ENCODE results near the gene CDCA5. TPM values are rescaled to one million over a fixed set of nuclear protein-coding genes. Genes with fewer than 3 reads are reported as not detected.

CDCA5 gene
- total RNA-seq, 1 experiment from 2014 or later: 92.9 TPM

GRCh38 chr11:65129649-65130441, 46.0 kb upstream of the CDCA5 start:
- CTCF ChIA-PET: interaction anchor here (0.6 to 0.7 kb wide), 2 partner anchors 48 to 66 kb away, joined by 3 to 4 read pairs; no protein-coding TSS in a partner anchor
- H3K36me3 ChIP-seq (ENCODE audit: control insufficient read depth, insufficient read depth, low read length): peaks cover 18% of the 10 kb centered on the region

GRCh38 chr11:65128182-65129145, 44.6 kb upstream of the CDCA5 start:
- ChIA-PET CTCF (interaction anchor here (0.6 kb wide), 1 partner anchor 99 kb away, joined by 3 read pairs; no protein-coding TSS in a partner anchor), POLR2A (interaction anchor here (0.6 kb wide), 1 partner anchor 24 kb away, joined by 3 read pairs; no protein-coding TSS in a partner anchor)
- peaks cover 19% of the 10 kb centered on the region for H3K36me3 ChIP-seq (ENCODE audit: control insufficient read depth, insufficient read depth, low read length)
- H3K4me1 ChIP-seq (ENCODE audit: control insufficient read depth, insufficient read depth, low read length): peaks cover 8% of the 10 kb centered on the region
- no peaks in the 10 kb centered on the region for H3K9me3 ChIP-seq (ENCODE audit: control insufficient read depth, insufficient read depth, low read depth, low read length)
- DNase-seq (ENCODE audit: low read depth, low spot score) (no peak), ATAC-seq (peak; percentile 12)
- TF ChIP-seq CTCF (IDR thresholded peaks at IDR 0.05) (no peak), TCF7L2 (IDR thresholded peaks at IDR 0.05; ENCODE audit: low read depth, low read length) (no peak), SIN3A (IDR thresholded peaks at IDR 0.05; ENCODE audit: borderline replicate concordance, insufficient read depth, low read depth, low read length) (no peak), POLR2AphosphoS5 (IDR thresholded peaks at IDR 0.05; ENCODE audit: low read depth, low read length) (0 out of 2 replicates have a peak, but pooled peaks have one; percentile 29)
- TF ChIP-seq, protein P1, sequence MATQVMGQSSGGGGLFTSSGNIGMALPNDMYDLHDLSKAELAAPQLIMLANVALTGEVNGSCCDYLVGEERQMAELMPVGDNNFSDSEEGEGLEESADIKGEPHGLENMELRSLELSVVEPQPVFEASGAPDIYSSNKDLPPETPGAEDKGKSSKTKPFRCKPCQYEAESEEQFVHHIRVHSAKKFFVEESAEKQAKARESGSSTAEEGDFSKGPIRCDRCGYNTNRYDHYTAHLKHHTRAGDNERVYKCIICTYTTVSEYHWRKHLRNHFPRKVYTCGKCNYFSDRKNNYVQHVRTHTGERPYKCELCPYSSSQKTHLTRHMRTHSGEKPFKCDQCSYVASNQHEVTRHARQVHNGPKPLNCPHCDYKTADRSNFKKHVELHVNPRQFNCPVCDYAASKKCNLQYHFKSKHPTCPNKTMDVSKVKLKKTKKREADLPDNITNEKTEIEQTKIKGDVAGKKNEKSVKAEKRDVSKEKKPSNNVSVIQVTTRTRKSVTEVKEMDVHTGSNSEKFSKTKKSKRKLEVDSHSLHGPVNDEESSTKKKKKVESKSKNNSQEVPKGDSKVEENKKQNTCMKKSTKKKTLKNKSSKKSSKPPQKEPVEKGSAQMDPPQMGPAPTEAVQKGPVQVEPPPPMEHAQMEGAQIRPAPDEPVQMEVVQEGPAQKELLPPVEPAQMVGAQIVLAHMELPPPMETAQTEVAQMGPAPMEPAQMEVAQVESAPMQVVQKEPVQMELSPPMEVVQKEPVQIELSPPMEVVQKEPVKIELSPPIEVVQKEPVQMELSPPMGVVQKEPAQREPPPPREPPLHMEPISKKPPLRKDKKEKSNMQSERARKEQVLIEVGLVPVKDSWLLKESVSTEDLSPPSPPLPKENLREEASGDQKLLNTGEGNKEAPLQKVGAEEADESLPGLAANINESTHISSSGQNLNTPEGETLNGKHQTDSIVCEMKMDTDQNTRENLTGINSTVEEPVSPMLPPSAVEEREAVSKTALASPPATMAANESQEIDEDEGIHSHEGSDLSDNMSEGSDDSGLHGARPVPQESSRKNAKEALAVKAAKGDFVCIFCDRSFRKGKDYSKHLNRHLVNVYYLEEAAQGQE (IDR thresholded peaks at IDR 0.05; ENCODE audit: insufficient read depth in 1 of 2, low read depth in 2 of 2, low read length in 1 of 2): no peak
- in situ Hi-C loops (cut with HindIII; ENCODE audit: low pct_unique_long_range_greater_than_20kb, low sequenced_read_pairs): no loop called here
- BruUV-seq (replicated peaks): no TSS peak
- no peak overlapping the region for H3K27ac ChIP-seq (ENCODE audit: low read length)
- no peaks in the 10 kb centered on the region for H3K27me3 ChIP-seq (ENCODE audit: control insufficient read depth, insufficient read depth, low read length)
- intact Hi-C loops (cut with micrococcal nuclease; ENCODE audit: unreplicated experiment): no loop called here
- H3K4me3 ChIP-seq (ENCODE audit: low read depth in 2 of 2, low read length in 2 of 2): no peak overlapping the region

More at GRCh38 chr11:65129649-65130441, 46.0 kb upstream of the CDCA5 start:
- no TSS peak for BruUV-seq (replicated peaks)
- POLR2A ChIA-PET: no interaction called here
- in situ Hi-C loops (cut with HindIII; ENCODE audit: low pct_unique_long_range_greater_than_20kb, low sequenced_read_pairs): no loop called here
- Histone ChIP-seq H3K4me1 (ENCODE audit: control insufficient read depth, insufficient read depth, low read length) (peaks cover 9% of the 10 kb centered on the region), H3K27ac (ENCODE audit: low read length) (no peak overlapping the region), H3K4me3 (ENCODE audit: low read depth in 2 of 2, low read length in 2 of 2) (no peak overlapping the region), H3K27me3 (ENCODE audit: control insufficient read depth, insufficient read depth, low read length) (no peaks in the 10 kb centered on the region), H3K9me3 (ENCODE audit: control insufficient read depth, insufficient read depth, low read depth, low read length) (no peaks in the 10 kb centered on the region)
- no peak for ATAC-seq
- no peak for DNase-seq (ENCODE audit: low read depth, low spot score)
- intact Hi-C loops (cut with micrococcal nuclease; ENCODE audit: unreplicated experiment): loop anchor here (10.0 kb wide), 1 partner anchor 55 kb away; the partner anchor contains the start of gene CAPN1
- TF ChIP-seq SIN3A (IDR thresholded peaks at IDR 0.05; ENCODE audit: borderline replicate concordance, insufficient read depth, low read depth, low read length) (no peak), POLR2AphosphoS5 (IDR thresholded peaks at IDR 0.05; ENCODE audit: low read depth, low read length) (peak; percentile 5; the same call in 1 of the 2 replicates)

Measured in Panc1 (cell line).